Measurements from ENCODE around the gene MAP3K9. TPM values are rescaled to one million over a fixed set of nuclear protein-coding genes. Genes with fewer than 3 reads are reported as not detected.
A peak's percentile ranks its signal among the peaks of the same experiment; 100 is the strongest.

MAP3K9 gene
- total RNA-seq, 1 donor from 2014 or later, result 10.1 TPM

DNA sequence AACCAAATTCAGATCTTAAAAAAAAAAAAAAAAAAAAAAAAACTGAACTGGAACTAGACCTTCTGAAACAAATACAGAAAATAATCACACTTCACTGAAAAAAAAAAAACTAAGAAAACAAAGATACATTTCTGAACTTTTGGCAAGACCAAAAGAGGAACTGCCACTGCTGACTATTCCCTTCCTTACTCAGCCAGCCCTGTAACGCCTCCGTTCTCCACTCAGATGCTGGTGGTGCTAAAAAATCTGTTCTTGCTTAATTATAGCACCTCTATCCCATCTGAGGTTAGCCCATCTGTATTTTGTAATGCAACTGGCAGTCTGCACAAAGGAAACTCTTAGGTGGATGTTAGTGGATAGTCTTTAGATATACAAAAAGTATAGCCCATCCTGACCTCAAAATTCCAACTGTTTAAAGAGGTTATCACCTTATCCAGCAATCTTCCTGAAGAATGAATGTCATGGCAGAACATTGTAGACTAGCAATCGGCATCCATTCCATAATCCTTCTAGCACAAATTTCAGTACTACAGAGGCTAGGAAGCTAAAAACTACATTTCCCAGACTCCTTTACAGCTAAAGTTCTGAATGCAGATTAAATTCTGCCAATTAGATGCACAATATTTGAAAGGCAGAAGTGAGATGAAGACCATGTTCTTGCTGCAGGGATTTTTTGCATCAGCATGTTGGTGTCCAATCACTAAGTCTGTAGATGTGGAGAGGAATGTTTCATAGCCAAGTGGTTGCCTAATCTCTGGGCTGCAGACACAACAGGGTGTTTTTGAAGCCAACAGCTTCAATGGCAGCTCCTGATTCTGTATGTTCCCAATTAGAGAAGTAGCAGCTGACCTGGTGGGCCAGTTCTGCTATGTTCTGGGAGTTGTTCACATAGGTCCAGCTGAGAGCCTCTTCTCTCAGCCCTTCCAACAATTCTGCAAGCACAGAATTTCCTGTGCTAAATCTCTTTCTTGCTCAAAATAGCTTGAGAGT, 5.7 kb downstream of the MAP3K9 start:
- H3K36me3 Mint-ChIP-seq (ENCODE audit: low read depth), result peaks cover 14% of the 10 kb centered on the region
- peak; percentile 79 for ATAC-seq (ENCODE audit: low read depth)
- ChIA-PET CTCF (interaction anchor here (1.1 to 2.3 kb wide), 3 partner anchors 14 to 104 kb away, joined by 3 to 14 read pairs (median 6); partner anchors contain the start of gene PCNX1), POLR2A (interaction anchor here (0.8 to 1.4 kb wide), 2 partner anchors 11 to 23 kb away, joined by 5 to 10 read pairs; no protein-coding TSS in a partner anchor)
- TF ChIP-seq, protein P1, sequence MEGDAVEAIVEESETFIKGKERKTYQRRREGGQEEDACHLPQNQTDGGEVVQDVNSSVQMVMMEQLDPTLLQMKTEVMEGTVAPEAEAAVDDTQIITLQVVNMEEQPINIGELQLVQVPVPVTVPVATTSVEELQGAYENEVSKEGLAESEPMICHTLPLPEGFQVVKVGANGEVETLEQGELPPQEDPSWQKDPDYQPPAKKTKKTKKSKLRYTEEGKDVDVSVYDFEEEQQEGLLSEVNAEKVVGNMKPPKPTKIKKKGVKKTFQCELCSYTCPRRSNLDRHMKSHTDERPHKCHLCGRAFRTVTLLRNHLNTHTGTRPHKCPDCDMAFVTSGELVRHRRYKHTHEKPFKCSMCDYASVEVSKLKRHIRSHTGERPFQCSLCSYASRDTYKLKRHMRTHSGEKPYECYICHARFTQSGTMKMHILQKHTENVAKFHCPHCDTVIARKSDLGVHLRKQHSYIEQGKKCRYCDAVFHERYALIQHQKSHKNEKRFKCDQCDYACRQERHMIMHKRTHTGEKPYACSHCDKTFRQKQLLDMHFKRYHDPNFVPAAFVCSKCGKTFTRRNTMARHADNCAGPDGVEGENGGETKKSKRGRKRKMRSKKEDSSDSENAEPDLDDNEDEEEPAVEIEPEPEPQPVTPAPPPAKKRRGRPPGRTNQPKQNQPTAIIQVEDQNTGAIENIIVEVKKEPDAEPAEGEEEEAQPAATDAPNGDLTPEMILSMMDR (IDR thresholded peaks at IDR 0.05), result no peak
- no peak for DNase-seq
- no peaks in the 10 kb centered on the region for H3K9me3 Mint-ChIP-seq
- H3K4me3 Mint-ChIP-seq, result peak overlapping the region; percentile 35
- H3K27ac Mint-ChIP-seq, result peak overlapping the region; percentile 86
- intact Hi-C loops (cut with micrococcal nuclease), result loop anchor here (1.0 to 10.0 kb wide), 3 partner anchors 14 to 1189 kb away; partner anchors contain the start of genes SIPA1L1 and SUSD6
- peaks cover 49% of the 10 kb centered on the region for H3K4me1 Mint-ChIP-seq
- no peaks in the 10 kb centered on the region for H3K27me3 Mint-ChIP-seq

DNA sequence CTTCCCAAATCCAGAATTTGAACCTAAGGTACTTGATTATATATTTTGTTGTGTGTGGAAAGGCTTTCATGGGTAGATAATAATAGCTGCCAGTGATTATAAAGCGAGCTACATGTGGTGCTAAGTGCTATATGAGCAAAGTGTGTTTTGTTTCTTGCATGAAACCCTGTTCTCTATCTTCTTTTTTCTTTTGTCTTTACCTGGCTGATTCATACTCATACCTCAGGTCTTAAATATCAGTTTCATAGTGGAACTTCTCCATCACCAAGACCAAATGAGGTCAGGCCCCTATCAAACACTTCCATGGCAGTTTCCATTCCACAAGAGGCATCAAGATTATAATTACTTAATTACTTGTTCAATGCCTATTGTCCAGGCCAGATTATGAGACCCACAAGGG, 6.9 kb downstream of the MAP3K9 start:
- TF ChIP-seq, protein P1 (IDR thresholded peaks at IDR 0.05), result no peak
- peaks cover 17% of the 10 kb centered on the region for H3K36me3 Mint-ChIP-seq (ENCODE audit: low read depth)
- no peaks in the 10 kb centered on the region for H3K9me3 Mint-ChIP-seq
- ATAC-seq (ENCODE audit: low read depth) (no peak), DNase-seq (no peak)
- CTCF ChIA-PET, result no interaction called here
- POLR2A ChIA-PET, result no interaction called here
- no peak overlapping the region for H3K4me3 Mint-ChIP-seq
- peak overlapping the region; percentile 86 for H3K27ac Mint-ChIP-seq
- intact Hi-C loops (cut with micrococcal nuclease), result loop anchor here (10.0 kb wide), 2 partner anchors 522 to 1188 kb away; partner anchors contain the start of genes SIPA1L1 and SUSD6
- no peaks in the 10 kb centered on the region for H3K27me3 Mint-ChIP-seq
- peaks cover 42% of the 10 kb centered on the region for H3K4me1 Mint-ChIP-seq

DNA sequence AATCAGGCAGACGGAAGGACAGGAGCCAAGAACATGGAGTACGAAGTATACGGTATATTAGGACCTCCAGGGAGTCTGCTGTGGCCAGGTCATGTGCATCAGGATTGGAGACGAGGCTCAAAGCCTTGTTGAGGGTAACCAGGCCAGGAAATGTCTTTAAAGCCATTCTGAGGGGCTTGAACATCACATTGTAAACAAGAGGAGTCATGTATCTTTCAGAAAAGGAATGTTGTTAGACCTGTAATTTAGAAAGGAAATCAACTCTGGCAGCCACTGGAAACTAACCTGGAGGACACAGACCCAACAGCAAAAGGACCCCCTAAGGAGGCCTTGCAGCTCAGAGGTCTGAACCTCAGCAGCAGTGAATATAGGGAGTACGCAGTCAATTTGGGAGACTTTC, 7.5 kb downstream of the MAP3K9 start:
- Mint-ChIP-seq H3K27ac (peak overlapping the region; percentile 5), H3K27me3 (no peaks in the 10 kb centered on the region), H3K36me3 (ENCODE audit: low read depth) (peaks cover 17% of the 10 kb centered on the region), H3K4me3 (no peak overlapping the region), H3K4me1 (peaks cover 40% of the 10 kb centered on the region), H3K9me3 (no peaks in the 10 kb centered on the region)
- ChIA-PET CTCF (no interaction called here), POLR2A (no interaction called here)
- TF ChIP-seq, protein P1 (IDR thresholded peaks at IDR 0.05), result no peak
- intact Hi-C loops (cut with micrococcal nuclease), result loop anchor here (10.0 kb wide), 2 partner anchors 523 to 1187 kb away; partner anchors contain the start of genes SIPA1L1 and SUSD6
- DNase-seq (no peak), ATAC-seq (ENCODE audit: low read depth) (no peak)

DNA sequence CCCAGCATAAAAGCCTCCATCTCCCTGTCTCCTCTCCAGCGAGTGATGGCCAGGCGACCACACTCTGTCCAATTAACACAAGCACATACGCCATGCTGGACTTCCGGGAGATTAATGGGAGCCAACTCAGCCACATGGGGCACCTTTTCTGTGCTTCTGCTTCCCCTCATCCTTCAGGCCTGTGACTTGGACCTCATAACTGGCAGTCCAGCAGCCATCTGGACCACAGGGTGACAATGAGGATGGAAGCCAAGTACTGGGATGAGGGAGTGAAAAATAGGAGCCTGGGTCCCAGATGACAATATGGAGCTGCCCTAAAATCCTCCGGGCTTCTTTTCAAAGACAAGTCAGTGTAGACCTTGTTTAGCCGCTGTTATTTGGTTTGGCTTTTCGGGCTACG, 12.8 kb downstream of the MAP3K9 start:
- Mint-ChIP-seq H3K4me1 (peaks cover 6% of the 10 kb centered on the region), H3K27me3 (no peaks in the 10 kb centered on the region), H3K9me3 (no peaks in the 10 kb centered on the region), H3K4me3 (no peak overlapping the region), H3K36me3 (ENCODE audit: low read depth) (peaks cover 40% of the 10 kb centered on the region), H3K27ac (no peak overlapping the region)
- intact Hi-C loops (cut with micrococcal nuclease), result no loop called here
- POLR2A ChIA-PET, result no interaction called here
- ATAC-seq (ENCODE audit: low read depth) (no peak), DNase-seq (no peak)
- CTCF ChIA-PET, result no interaction called here
- TF ChIP-seq, protein P1 (IDR thresholded peaks at IDR 0.05), result no peak

DNA sequence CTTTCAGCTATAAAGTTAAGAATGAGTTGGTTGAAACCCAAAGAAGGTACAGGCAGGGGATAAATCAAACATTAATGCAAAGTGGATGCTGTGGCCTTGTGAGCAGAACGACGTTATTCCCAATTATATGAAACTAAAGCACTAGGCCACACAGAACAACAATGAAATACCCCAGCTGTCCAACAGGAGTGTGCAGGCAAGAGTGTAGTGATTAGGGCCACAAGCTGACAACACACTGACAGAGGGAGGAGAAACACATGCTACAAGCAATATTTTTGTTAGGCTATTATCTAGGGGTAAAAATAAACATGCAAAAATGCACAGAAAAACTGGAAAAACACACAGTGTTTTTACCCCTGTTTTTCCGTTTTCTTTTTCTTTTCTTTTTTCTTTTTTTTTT, 15.0 kb downstream of the MAP3K9 start:
- H3K9me3 Mint-ChIP-seq, result no peaks in the 10 kb centered on the region
- peaks cover 36% of the 10 kb centered on the region for H3K36me3 Mint-ChIP-seq (ENCODE audit: low read depth)
- H3K27me3 Mint-ChIP-seq, result no peaks in the 10 kb centered on the region
- DNase-seq, result no peak
- no peak overlapping the region for H3K27ac Mint-ChIP-seq
- H3K4me3 Mint-ChIP-seq, result no peak overlapping the region
- ATAC-seq (ENCODE audit: low read depth), result no peak
- TF ChIP-seq, protein P1 (IDR thresholded peaks at IDR 0.05), result no peak
- intact Hi-C loops (cut with micrococcal nuclease), result no loop called here
- H3K4me1 Mint-ChIP-seq, result no peaks in the 10 kb centered on the region
- ChIA-PET POLR2A (no interaction called here), CTCF (interaction anchor here (3.0 kb wide), 1 partner anchor 23 kb away, joined by 8 read pairs; no protein-coding TSS in a partner anchor)

Data from activated B cell treated with CpG ODN at 0.5 μM for 24 hours (primary cell).